ENCODE measurements around the gene ST7L. TPM values are rescaled to one million over a fixed set of nuclear protein-coding genes. Genes with fewer than 3 reads are reported as not detected.
"Not testable (repeated sequence)": the region's sequence is repeated elsewhere in the genome, so short reads cannot be mapped to it uniquely, and the experiment has no call there.

Gene ST7L
- total and polyA plus RNA-seq, 2 of the 4 experiments (the other 2 are of a cell fraction) = 7.7 to 14.7 TPM

DNA sequence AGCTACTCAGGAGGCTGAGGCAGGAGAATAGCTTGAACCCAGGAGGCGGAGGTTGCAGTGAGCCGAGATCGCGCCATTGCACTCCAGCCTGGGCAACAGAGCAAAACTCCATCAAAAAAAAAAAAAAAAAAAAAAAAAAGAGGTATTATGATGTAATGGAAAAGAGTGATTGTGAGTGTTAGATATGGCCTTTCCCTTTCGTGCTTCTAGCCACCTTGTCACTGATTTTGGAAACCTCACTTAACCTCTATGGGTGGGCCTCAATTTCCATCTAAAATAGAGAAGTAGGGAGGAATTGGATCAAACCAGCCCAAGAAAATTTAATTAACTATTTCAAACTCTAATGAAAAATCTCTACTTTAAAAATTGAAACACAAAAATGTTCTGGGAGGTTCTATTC lies 5.6 kb upstream of the ST7L start:
- H2BK120ac ChIP-seq (ENCODE audit: low read depth, low read length); H3K9me1 ChIP-seq (ENCODE audit: insufficient read depth, low read length); H3K4me3 ChIP-seq (ENCODE audit: insufficient read depth, low read depth, low read length); POLR2A ChIA-PET (ENCODE audit: unreplicated experiment); DNase-seq; H4K5ac ChIP-seq (ENCODE audit: low read depth, low read length); H3K4me2 ChIP-seq (ENCODE audit: low read depth, low read length); H3K9ac ChIP-seq (ENCODE audit: low read depth, low read length); H4K8ac ChIP-seq (ENCODE audit: low read depth in 2 of 2, low read length in 2 of 2); BruUV-seq (replicated peaks); H2AK9ac ChIP-seq (replicated peaks; ENCODE audit: low read depth, low read length, poor library complexity); H2BK15ac ChIP-seq (ENCODE audit: low read depth, low read length); H2AFZ ChIP-seq (replicated peaks; ENCODE audit: low read length, poor library complexity); in situ Hi-C loops (cut with MboI; ENCODE audit: low sequenced_read_pairs); ATAC-seq (ENCODE audit: low read depth); H3K9me3 ChIP-seq (ENCODE audit: control insufficient read depth, insufficient read depth, low read length); H4K91ac ChIP-seq (ENCODE audit: insufficient read depth, low read depth, low read length); H2BK5ac ChIP-seq (ENCODE audit: low read depth, low read length, poor library complexity, severe bottlenecking); H3K18ac ChIP-seq (ENCODE audit: low read depth, low read length); H3K36me3 ChIP-seq (ENCODE audit: control insufficient read depth, insufficient read depth, low read length); H3K4me1 ChIP-seq (ENCODE audit: control insufficient read depth, insufficient read depth, low read length); H2AK5ac ChIP-seq (ENCODE audit: low read depth, low read length); intact Hi-C loops (cut with micrococcal nuclease); H3K27me3 ChIP-seq (ENCODE audit: control insufficient read depth, insufficient read depth, low read length); H3K4ac ChIP-seq (ENCODE audit: low read depth, low read length); H3K56ac ChIP-seq (ENCODE audit: extremely low read depth, insufficient read depth, low read length); H3K23ac ChIP-seq (ENCODE audit: low read depth, low read length); H3K14ac ChIP-seq (replicated peaks; ENCODE audit: low read depth, low read length); dilution Hi-C loops (cut with HindIII; ENCODE audit: low sequenced_read_pairs, unreplicated experiment); H2BK20ac ChIP-seq (ENCODE audit: low read depth, low read length); H3K27ac ChIP-seq (ENCODE audit: insufficient read depth, low read length): not testable (repeated sequence)
- peaks cover 80% of the 10 kb centered on the region for H4K20me1 ChIP-seq (ENCODE audit: insufficient read depth, low read length)
- H3K79me1 ChIP-seq (ENCODE audit: low read depth in 1 of 2, low read length in 2 of 2) = peaks cover 0 to 47% of the 10 kb centered on the region in 2 experiments; a peak in 2 of 4 replicates
- no CpG with 5 or more reads among the region's 5 CpGs for WGBS, 2 experiments (ENCODE audit: extremely low coverage in 2 of 2, insufficient read length in 1 of 2)
- CTCF ChIA-PET = interaction anchor here (0.7 kb wide), 1 partner anchor 227 kb away, joined by 3 read pairs; no protein-coding TSS in a partner anchor

Measured in IMR-90 (cell line).